Measurements from ENCODE around the gene OSTN. TPM values are rescaled to one million over a fixed set of nuclear protein-coding genes. Genes with fewer than 3 reads are reported as not detected.
"Not testable (repeated sequence)": the region's sequence is repeated elsewhere in the genome, so short reads cannot be mapped to it uniquely, and the experiment has no call there.

Gene OSTN
- 0.22 and 3.5 TPM in 2 replicates for total RNA-seq (2012; rRNA removed)

- Histone ChIP-seq H3K36me3 (ENCODE audit: insufficient read depth, low read length) (no peaks in the 10 kb centered on the region), H3K27me3 (ENCODE audit: control insufficient read depth, insufficient read depth, low read length) (no peaks in the 10 kb centered on the region), H3K4me2 (ENCODE audit: low read length) (no peak within 1 kb of the TSS), H3K4me1 (ENCODE audit: control insufficient read depth, insufficient read depth, low read length) (no peaks in the 10 kb centered on the region), H3K9me3 (replicated peaks; ENCODE audit: low read length) (no peaks in the 10 kb centered on the region), H3K9ac (ENCODE audit: low read depth, low read length) (no peak within 1 kb of the TSS), H3K4me3 (ENCODE audit: low read length) (no peak within 1 kb of the TSS)
These were observed at the start of gene OSTN for GRCh38 chr3:191198932-191199331. Gene OSTN (plus strand): TSS chr3:191199241. CDS start chr3:191212533, 13,292 bp downstream.

GRCh38 chr3:191151653-191152052 lies 47.4 kb upstream of the OSTN start:
- H3K36me3 ChIP-seq (ENCODE audit: insufficient read depth, low read length), result no peaks in the 10 kb centered on the region
- no peak overlapping the region for H3K9ac ChIP-seq (ENCODE audit: low read depth, low read length)
- H3K27me3 ChIP-seq (ENCODE audit: control insufficient read depth, insufficient read depth, low read length), result no peaks in the 10 kb centered on the region
- no peak overlapping the region for H3K4me2 ChIP-seq (ENCODE audit: low read length)
- H3K9me3 ChIP-seq (replicated peaks; ENCODE audit: low read length), result peaks cover 13% of the 10 kb centered on the region
- no peak overlapping the region for H3K4me3 ChIP-seq (ENCODE audit: low read length)
- H3K4me1 ChIP-seq (ENCODE audit: control insufficient read depth, insufficient read depth, low read length), result no peaks in the 10 kb centered on the region

- Histone ChIP-seq H3K36me3 (ENCODE audit: insufficient read depth, low read length) (no peaks in the 10 kb centered on the region), H3K9me3 (replicated peaks; ENCODE audit: low read length) (peaks cover 13% of the 10 kb centered on the region), H3K27me3 (ENCODE audit: control insufficient read depth, insufficient read depth, low read length) (no peaks in the 10 kb centered on the region), H3K9ac (ENCODE audit: low read depth, low read length) (no peak overlapping the region), H3K4me2 (ENCODE audit: low read length) (no peak overlapping the region), H3K4me3 (ENCODE audit: low read length) (no peak overlapping the region), H3K4me1 (ENCODE audit: control insufficient read depth, insufficient read depth, low read length) (no peaks in the 10 kb centered on the region)
These were observed 44.2 kb upstream of the OSTN start for GRCh38 chr3:191154827-191155226.

GRCh38 chr3:191158247-191158646 lies 40.8 kb upstream of the OSTN start:
- H3K9me3 ChIP-seq (replicated peaks; ENCODE audit: low read length), result peaks cover 13% of the 10 kb centered on the region
- H3K4me2 ChIP-seq (ENCODE audit: low read length), result no peak overlapping the region
- no peaks in the 10 kb centered on the region for H3K36me3 ChIP-seq (ENCODE audit: insufficient read depth, low read length)
- no peaks in the 10 kb centered on the region for H3K4me1 ChIP-seq (ENCODE audit: control insufficient read depth, insufficient read depth, low read length)
- no peak overlapping the region for H3K9ac ChIP-seq (ENCODE audit: low read depth, low read length)
- no peak overlapping the region for H3K4me3 ChIP-seq (ENCODE audit: low read length)
- no peaks in the 10 kb centered on the region for H3K27me3 ChIP-seq (ENCODE audit: control insufficient read depth, insufficient read depth, low read length)

- Histone ChIP-seq H3K36me3 (ENCODE audit: insufficient read depth, low read length) (no peaks in the 10 kb centered on the region), H3K27me3 (ENCODE audit: control insufficient read depth, insufficient read depth, low read length) (no peaks in the 10 kb centered on the region), H3K4me3 (ENCODE audit: low read length) (no peak overlapping the region), H3K9ac (ENCODE audit: low read depth, low read length) (no peak overlapping the region), H3K4me1 (ENCODE audit: control insufficient read depth, insufficient read depth, low read length) (no peaks in the 10 kb centered on the region), H3K9me3 (replicated peaks; ENCODE audit: low read length) (peaks cover 13% of the 10 kb centered on the region), H3K4me2 (ENCODE audit: low read length) (no peak overlapping the region)
These were observed 40.2 kb upstream of the OSTN start for GRCh38 chr3:191158815-191159214.

- Histone ChIP-seq H3K4me2 (ENCODE audit: low read length) (no peak overlapping the region), H3K36me3 (ENCODE audit: insufficient read depth, low read length) (no peaks in the 10 kb centered on the region), H3K4me1 (ENCODE audit: control insufficient read depth, insufficient read depth, low read length) (no peaks in the 10 kb centered on the region), H3K27me3 (ENCODE audit: control insufficient read depth, insufficient read depth, low read length) (no peaks in the 10 kb centered on the region), H3K9me3 (replicated peaks; ENCODE audit: low read length) (no peaks in the 10 kb centered on the region), H3K4me3 (ENCODE audit: low read length) (no peak overlapping the region), H3K9ac (ENCODE audit: low read depth, low read length) (no peak overlapping the region)
These were observed 33.2 kb upstream of the OSTN start for GRCh38 chr3:191165802-191166201.

GRCh38 chr3:191166368-191166767 lies 32.7 kb upstream of the OSTN start:
- no peak overlapping the region for H3K4me2 ChIP-seq (ENCODE audit: low read length)
- H3K4me3 ChIP-seq (ENCODE audit: low read length), result no peak overlapping the region
- no peaks in the 10 kb centered on the region for H3K9me3 ChIP-seq (replicated peaks; ENCODE audit: low read length)
- H3K27me3 ChIP-seq (ENCODE audit: control insufficient read depth, insufficient read depth, low read length), result no peaks in the 10 kb centered on the region
- H3K4me1 ChIP-seq (ENCODE audit: control insufficient read depth, insufficient read depth, low read length), result no peaks in the 10 kb centered on the region
- H3K9ac ChIP-seq (ENCODE audit: low read depth, low read length), result no peak overlapping the region
- H3K36me3 ChIP-seq (ENCODE audit: insufficient read depth, low read length), result no peaks in the 10 kb centered on the region

DNA sequence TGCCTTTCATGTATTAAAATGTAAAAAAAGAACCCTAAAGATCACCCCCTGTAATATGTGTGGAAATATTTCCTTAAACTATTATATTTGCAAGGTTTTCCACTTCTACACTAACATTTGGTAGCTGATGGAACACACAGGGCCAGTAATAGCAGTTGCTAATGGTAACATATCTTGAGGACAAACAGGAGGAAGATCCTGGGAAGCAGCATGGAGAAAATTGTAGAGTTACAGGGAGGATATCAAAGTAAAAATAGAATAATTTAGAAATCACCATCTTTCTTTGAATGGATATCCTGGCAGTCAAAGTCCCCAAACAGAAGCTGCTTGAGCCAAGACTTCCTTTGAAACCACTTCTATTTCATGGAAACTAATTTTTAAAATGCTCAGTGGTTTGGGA lies 29.5 kb upstream of the OSTN start:
- Histone ChIP-seq H3K4me3 (ENCODE audit: low read length) (no peak overlapping the region), H3K9me3 (replicated peaks; ENCODE audit: low read length) (no peaks in the 10 kb centered on the region), H3K36me3 (ENCODE audit: insufficient read depth, low read length) (no peaks in the 10 kb centered on the region), H3K4me1 (ENCODE audit: control insufficient read depth, insufficient read depth, low read length) (no peaks in the 10 kb centered on the region), H3K27me3 (ENCODE audit: control insufficient read depth, insufficient read depth, low read length) (no peaks in the 10 kb centered on the region), H3K9ac (ENCODE audit: low read depth, low read length) (no peak overlapping the region), H3K4me2 (ENCODE audit: low read length) (no peak overlapping the region)

DNA sequence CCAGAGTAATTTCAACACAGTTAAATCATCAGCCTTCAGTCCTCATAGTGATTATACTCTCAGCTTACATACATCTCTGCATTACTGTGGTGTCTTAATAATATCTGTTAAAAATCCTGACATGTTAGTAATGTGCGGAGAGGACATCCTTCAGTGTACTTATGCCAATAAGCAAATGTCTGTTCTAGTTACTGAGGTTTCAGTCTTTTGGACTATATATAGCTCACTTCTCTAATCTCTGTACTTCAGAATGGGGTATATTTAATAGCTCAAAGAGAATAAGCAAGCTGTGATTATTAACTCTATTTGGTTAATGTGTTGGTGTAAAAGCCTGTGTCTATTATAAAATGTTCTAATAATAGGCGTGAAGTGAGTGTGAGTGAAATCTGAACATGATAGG lies 28.9 kb upstream of the OSTN start:
- H3K4me2 ChIP-seq (ENCODE audit: low read length), result no peak overlapping the region
- no peaks in the 10 kb centered on the region for H3K27me3 ChIP-seq (ENCODE audit: control insufficient read depth, insufficient read depth, low read length)
- no peak overlapping the region for H3K9ac ChIP-seq (ENCODE audit: low read depth, low read length)
- H3K9me3 ChIP-seq (replicated peaks; ENCODE audit: low read length), result no peaks in the 10 kb centered on the region
- no peak overlapping the region for H3K4me3 ChIP-seq (ENCODE audit: low read length)
- H3K4me1 ChIP-seq (ENCODE audit: control insufficient read depth, insufficient read depth, low read length), result no peaks in the 10 kb centered on the region
- no peaks in the 10 kb centered on the region for H3K36me3 ChIP-seq (ENCODE audit: insufficient read depth, low read length)

GRCh38 chr3:191175102-191175501 lies 23.9 kb upstream of the OSTN start:
- Histone ChIP-seq H3K4me2 (ENCODE audit: low read length) (no peak overlapping the region), H3K36me3 (ENCODE audit: insufficient read depth, low read length) (no peaks in the 10 kb centered on the region), H3K4me1 (ENCODE audit: control insufficient read depth, insufficient read depth, low read length) (no peaks in the 10 kb centered on the region), H3K9me3 (replicated peaks; ENCODE audit: low read length) (no peaks in the 10 kb centered on the region), H3K9ac (ENCODE audit: low read depth, low read length) (no peak overlapping the region), H3K27me3 (ENCODE audit: control insufficient read depth, insufficient read depth, low read length) (no peaks in the 10 kb centered on the region), H3K4me3 (ENCODE audit: low read length) (no peak overlapping the region)

GRCh38 chr3:191176038-191176785 lies 22.8 kb upstream of the OSTN start:
- no peak overlapping the region for H3K4me3 ChIP-seq (ENCODE audit: low read length)
- no peak overlapping the region for H3K4me2 ChIP-seq (ENCODE audit: low read length)
- H3K9ac ChIP-seq (ENCODE audit: low read depth, low read length), result no peak overlapping the region
- no peaks in the 10 kb centered on the region for H3K27me3 ChIP-seq (ENCODE audit: control insufficient read depth, insufficient read depth, low read length)
- no peaks in the 10 kb centered on the region for H3K9me3 ChIP-seq (replicated peaks; ENCODE audit: low read length)
- H3K36me3 ChIP-seq (ENCODE audit: insufficient read depth, low read length), result no peaks in the 10 kb centered on the region
- H3K4me1 ChIP-seq (ENCODE audit: control insufficient read depth, insufficient read depth, low read length), result no peaks in the 10 kb centered on the region

DNA sequence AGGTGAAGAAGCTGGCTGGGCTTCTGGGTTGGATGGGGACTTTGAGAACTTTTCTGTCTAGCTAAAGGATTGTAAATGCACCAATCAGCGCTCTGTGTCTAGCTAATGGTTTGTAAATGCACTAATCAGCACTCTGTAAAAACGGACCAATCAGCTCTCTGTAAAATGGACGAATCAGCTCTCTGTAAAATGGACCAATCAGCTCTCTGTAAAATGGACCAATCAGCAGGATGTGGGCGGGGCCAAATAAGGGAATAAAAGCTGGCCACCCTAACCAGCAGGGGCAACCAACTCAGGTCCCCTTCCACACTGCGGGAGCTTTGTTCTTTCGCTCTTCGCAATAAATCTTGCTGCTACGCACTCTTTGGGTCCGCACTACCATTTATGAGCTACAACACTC lies 13.7 kb upstream of the OSTN start:
- H3K9ac ChIP-seq (ENCODE audit: low read depth, low read length); H3K4me2 ChIP-seq (ENCODE audit: low read length); H3K27me3 ChIP-seq (ENCODE audit: control insufficient read depth, insufficient read depth, low read length); H3K4me3 ChIP-seq (ENCODE audit: low read length); H3K36me3 ChIP-seq (ENCODE audit: insufficient read depth, low read length); H3K4me1 ChIP-seq (ENCODE audit: control insufficient read depth, insufficient read depth, low read length); H3K9me3 ChIP-seq (replicated peaks; ENCODE audit: low read length): not testable (repeated sequence)

Measured in skeletal muscle satellite cell (primary cell).